ENCODE data around the gene SPTY2D1. TPM values are rescaled to one million over a fixed set of nuclear protein-coding genes. Genes with fewer than 3 reads are reported as not detected.

SPTY2D1 gene
- polyA plus RNA-seq, 1 experiment: 18.6 TPM

GRCh38 chr11:18564149-18564548 is 70.0 kb downstream of the SPTY2D1 start:
- POLR2A ChIA-PET: no interaction called here
- H3K9me3 ChIP-seq (ENCODE audit: control insufficient read depth, insufficient read depth, low read length): no peaks in the 10 kb centered on the region
- no peak for DNase-seq (ENCODE audit: low read depth, low spot score)
- no peak overlapping the region for H3K4me3 ChIP-seq (ENCODE audit: low read depth, low read length)
- TF ChIP-seq CTCF (IDR thresholded peaks at IDR 0.05; ENCODE audit: low read depth, low read length): no peak
- H3K27me3 ChIP-seq (ENCODE audit: control insufficient read depth, insufficient read depth, low read length): no peaks in the 10 kb centered on the region
- H3K27ac ChIP-seq (ENCODE audit: low read depth, low read length): no peak overlapping the region
- CTCF ChIA-PET: interaction anchor here (0.6 to 1.2 kb wide), 3 partner anchors 163 to 333 kb away, joined by 3 to 4 read pairs (median 3); no protein-coding TSS in a partner anchor

- ChIA-PET CTCF (no interaction called here), POLR2A (no interaction called here)
- DNase-seq (ENCODE audit: low read depth, low spot score): no peak
- Histone ChIP-seq H3K27ac (ENCODE audit: low read depth, low read length) (no peak overlapping the region), H3K4me3 (ENCODE audit: low read depth, low read length) (no peak overlapping the region), H3K27me3 (ENCODE audit: control insufficient read depth, insufficient read depth, low read length) (no peaks in the 10 kb centered on the region), H3K9me3 (ENCODE audit: control insufficient read depth, insufficient read depth, low read length) (no peaks in the 10 kb centered on the region)
- no peak for TF ChIP-seq CTCF (IDR thresholded peaks at IDR 0.05; ENCODE audit: low read depth, low read length)
Measured at GRCh38 chr11:18563090-18563730, 70.9 kb downstream of the SPTY2D1 start.

Other genes with a start within 250 kb of the SPTY2D1 start
- 689 and 887 TPM in 2 replicates for gene LDHA, start 239.8 kb downstream of the SPTY2D1 start, polyA plus RNA-seq (2011; rRNA removed)
- gene LDHC, start 222.0 kb downstream of the SPTY2D1 start, polyA plus RNA-seq (2011; rRNA removed): 0.10 TPM in 1 of 2 replicates, not detected in the other
- gene LDHAL6A, start 178.5 kb downstream of the SPTY2D1 start, polyA plus RNA-seq (2011; rRNA removed): not detected in 2 replicates
- 118 and 125 TPM in 2 replicates for gene TSG101, start 107.4 kb downstream of the SPTY2D1 start, polyA plus RNA-seq (2011; rRNA removed)
- 20.3 and 27.6 TPM in 2 replicates for gene UEVLD, start 45.6 kb downstream of the SPTY2D1 start, polyA plus RNA-seq (2011; rRNA removed)
- 0.50 and 1.3 TPM in 2 replicates for gene MISFA, start 34.6 kb downstream of the SPTY2D1 start, polyA plus RNA-seq (2011; rRNA removed)
- gene TMEM86A, start 64.4 kb upstream of the SPTY2D1 start, polyA plus RNA-seq (2011; rRNA removed): 0.36 and 0.47 TPM in 2 replicates
- gene IGSF22, start 91.8 kb upstream of the SPTY2D1 start, polyA plus RNA-seq (2011; rRNA removed): not detected in 2 replicates
- not detected in 2 replicates for gene PTPN5, start 157.5 kb upstream of the SPTY2D1 start, polyA plus RNA-seq (2011; rRNA removed)